Measurements from ENCODE around the gene ARHGAP26. TPM values are rescaled to one million over a fixed set of nuclear protein-coding genes. Genes with fewer than 3 reads are reported as not detected.

Gene ARHGAP26
- total and polyA plus RNA-seq, 4 donors, result 1.8 to 16.7 (median 4.1) TPM

GRCh38 chr5:142873831-142874230 lies 103.7 kb downstream of the ARHGAP26 start:
- TF ChIP-seq FOXA2 (IDR thresholded peaks at IDR 0.05), result no peak
- TF ChIP-seq SP1 (IDR thresholded peaks at IDR 0.05), result no peak
- no peak for TF ChIP-seq ATF3 (IDR thresholded peaks at IDR 0.05)
- TF ChIP-seq GABPA (IDR thresholded peaks at IDR 0.05 in 1 of 2, conservative IDR thresholded peaks at IDR 0.05 in 1 of 2), result no peak
- TF ChIP-seq EGR1 (IDR thresholded peaks at IDR 0.05; ENCODE audit: low read depth in 2 of 2), result no peak
- no peak for TF ChIP-seq HNF4A (conservative IDR thresholded peaks at IDR 0.05)
- TF ChIP-seq CTCF (IDR thresholded peaks at IDR 0.05; ENCODE audit: low read depth, low read length, missing input control), result no peak
- no peak for TF ChIP-seq NR2F2 (IDR thresholded peaks at IDR 0.05)
- no peak for TF ChIP-seq JUND (IDR thresholded peaks at IDR 0.05)
- no peak for TF ChIP-seq HNF4G (IDR thresholded peaks at IDR 0.05)
- no peak for TF ChIP-seq ZBTB33 (IDR thresholded peaks at IDR 0.05)
- TF ChIP-seq TAF1 (conservative IDR thresholded peaks at IDR 0.05), result no peak
- TF ChIP-seq FOXA1 (IDR thresholded peaks at IDR 0.05), result no peak
- 81% methylated on average over 5 of the region's 5 CpGs for WGBS
- Histone ChIP-seq H3K4me3 (ENCODE audit: low read depth in 1 of 3, low read length in 3 of 3) (no peak overlapping the region), H3K36me3 (ENCODE audit: control insufficient read depth in 4 of 4, insufficient read depth in 3 of 4, low read depth in 1 of 4, low read length in 3 of 4) (no peaks in the 10 kb centered on the region), H3K9me3 (ENCODE audit: control insufficient read depth in 4 of 4, low read length in 3 of 4) (no peaks in the 10 kb centered on the region), H3K4me1 (ENCODE audit: control insufficient read depth in 4 of 4, insufficient read depth in 4 of 4, low read length in 3 of 4) (peaks cover 8 to 22% (median 19%) of the 10 kb centered on the region in 4 donors), H3K27ac (ENCODE audit: low read depth in 1 of 2, low read length in 2 of 2) (no peak overlapping the region), H3K9ac (ENCODE audit: low read depth in 1 of 2, low read length in 2 of 2) (no peak overlapping the region), H3K27me3 (ENCODE audit: control insufficient read depth in 4 of 4, insufficient read depth in 4 of 4, low read length in 3 of 4) (no peaks in the 10 kb centered on the region)
- DNase-seq (ENCODE audit: low spot score), result no peak

- Histone ChIP-seq H3K27ac (ENCODE audit: low read depth in 1 of 2, low read length in 2 of 2) (no peak overlapping the region), H3K4me1 (ENCODE audit: control insufficient read depth in 4 of 4, insufficient read depth in 4 of 4, low read length in 3 of 4) (peaks cover 8 to 22% (median 19%) of the 10 kb centered on the region in 4 donors), H3K9ac (ENCODE audit: low read depth in 1 of 2, low read length in 2 of 2) (no peak overlapping the region), H3K27me3 (ENCODE audit: control insufficient read depth in 4 of 4, insufficient read depth in 4 of 4, low read length in 3 of 4) (no peaks in the 10 kb centered on the region), H3K36me3 (ENCODE audit: control insufficient read depth in 4 of 4, insufficient read depth in 3 of 4, low read depth in 1 of 4, low read length in 3 of 4) (no peaks in the 10 kb centered on the region), H3K9me3 (ENCODE audit: control insufficient read depth in 4 of 4, low read length in 3 of 4) (no peaks in the 10 kb centered on the region), H3K4me3 (ENCODE audit: low read depth in 1 of 3, low read length in 3 of 3) (no peak overlapping the region)
- TF ChIP-seq YY1 (IDR thresholded peaks at IDR 0.05) (peak; percentile 63), NR2F2 (IDR thresholded peaks at IDR 0.05) (peak; percentile 99), MAX (IDR thresholded peaks at IDR 0.05) (peak; percentile 65), REST (IDR thresholded peaks at IDR 0.05) (no peak), GABPA (IDR thresholded peaks at IDR 0.05 in 1 of 2, conservative IDR thresholded peaks at IDR 0.05 in 1 of 2) (peak; percentile 62 to 83), JUND (IDR thresholded peaks at IDR 0.05) (peak; percentile 80 to 81), FOXA2 (IDR thresholded peaks at IDR 0.05) (peak; percentile 90), RAD21 (IDR thresholded peaks at IDR 0.05) (peak; percentile 57 to 72), ZBTB33 (IDR thresholded peaks at IDR 0.05) (peak; percentile 57), RXRA (IDR thresholded peaks at IDR 0.05) (peak; percentile 88 to 91), TAF1 (conservative IDR thresholded peaks at IDR 0.05) (no peak), EGR1 (IDR thresholded peaks at IDR 0.05; ENCODE audit: low read depth in 2 of 2) (no peak), SP1 (IDR thresholded peaks at IDR 0.05) (peak; percentile 86), HNF4A (conservative IDR thresholded peaks at IDR 0.05) (peak; percentile 78 to 89), HNF4G (IDR thresholded peaks at IDR 0.05) (peak; percentile 72), ATF3 (IDR thresholded peaks at IDR 0.05) (peak; percentile 89), CTCF (IDR thresholded peaks at IDR 0.05; ENCODE audit: low read depth, low read length, missing input control) (no peak), FOXA1 (IDR thresholded peaks at IDR 0.05) (peak; percentile 88)
- 13% methylated on average over 7 of the region's 7 CpGs for WGBS
- DNase-seq (ENCODE audit: low spot score), result peak; percentile 55
Observed at GRCh38 chr5:142874540-142874939, 104.4 kb downstream of the ARHGAP26 start.

All from liver (tissue), 9 donors.